SJSA1 (cell line): ENCODE results near the gene ADAM30. TPM values are rescaled to one million over a fixed set of nuclear protein-coding genes. Genes with fewer than 3 reads are reported as not detected.
A peak's percentile ranks its signal among the peaks of the same experiment; 100 is the strongest.
"Not testable (repeated sequence)": the region's sequence is repeated elsewhere in the genome, so short reads cannot be mapped to it uniquely, and the experiment has no call there.

Experiments used
- DNase-seq, 2 experiments: peaks; one replicate each; pipeline ENCODE4 v3.0.0-alpha.2; 2015 to 2020; ENCODE audit warnings: low spot score in 2 of 2, low read depth in 1 of 2
- H3K27ac ChIP-seq: fragments of 250-450 bp; sonication (Bioruptor Pico); 2 replicates; pipeline ENCODE4 v1.5.1; 2020; ENCODE audit warnings: mild to moderate bottlenecking, moderate library complexity
- H3K27me3 ChIP-seq: fragments of 250-450 bp; sonication (Bioruptor Pico); replicated peaks from 2 replicates; pipeline ENCODE4 v1.5.1; 2020; ENCODE audit warnings: mild to moderate bottlenecking, moderate library complexity
- H3K36me3 ChIP-seq: fragments of 250-450 bp; sonication (Bioruptor Pico); 2 replicates; pipeline ENCODE4 v1.5.1; 2020; ENCODE audit warnings: mild to moderate bottlenecking
- H3K4me1 ChIP-seq: fragments of 250-450 bp; sonication (Bioruptor Pico); replicated peaks from 2 replicates; pipeline ENCODE4 v1.6.1; 2021; ENCODE audit warnings: mild to moderate bottlenecking
- H3K4me3 ChIP-seq: fragments of 250-450 bp; sonication (Bioruptor Pico); 2 replicates; pipeline ENCODE4 v1.5.1; 2020; ENCODE audit warnings: mild to moderate bottlenecking
- H3K9me3 ChIP-seq: fragments of 250-450 bp; sonication (Bioruptor Pico); replicated peaks from 2 replicates; pipeline ENCODE4 v1.5.1; 2020; ENCODE audit warnings: mild to moderate bottlenecking
- total RNA-seq: library from RNA; depleted of rRNA; stranded (reverse); fragments of >200 nt; shearing (Covaris generic); gene quantifications from 2 replicates; pipeline ENCODE4 v1.2.3, GENCODE V29; 2014

ADAM30 gene
- total RNA-seq, 1 experiment from 2014 or later = not detected

- peaks cover 10% of the 10 kb centered on the region for H3K4me1 ChIP-seq
- no peak overlapping the region for H3K27ac ChIP-seq
- H3K36me3 ChIP-seq = no peaks in the 10 kb centered on the region
- DNase-seq = no peak
- H3K9me3 ChIP-seq = no peaks in the 10 kb centered on the region; the same call in 1 of the 2 replicates
- no peak overlapping the region for H3K4me3 ChIP-seq
- no peaks in the 10 kb centered on the region for H3K27me3 ChIP-seq
Observed at GRCh38 chr1:119878171-119878570, 18.1 kb downstream of the ADAM30 start.

- Histone ChIP-seq H3K36me3 (no peaks in the 10 kb centered on the region), H3K27me3 (no peaks in the 10 kb centered on the region), H3K4me3 (no peak overlapping the region), H3K27ac (no peak overlapping the region), H3K4me1 (peaks cover 20% of the 10 kb centered on the region), H3K9me3 (no peaks in the 10 kb centered on the region; the same call in 1 of the 2 replicates)
- no peak for DNase-seq
Observed at GRCh38 chr1:119874186-119874585, 22.1 kb downstream of the ADAM30 start.

- no peaks in the 10 kb centered on the region for H3K36me3 ChIP-seq
- peaks cover 20% of the 10 kb centered on the region for H3K4me1 ChIP-seq
- no peak overlapping the region for H3K27ac ChIP-seq
- DNase-seq = peak in 1 of 2 experiments; percentile 50
- no peaks in the 10 kb centered on the region for H3K27me3 ChIP-seq
- H3K9me3 ChIP-seq = no peaks in the 10 kb centered on the region; the same call in 1 of the 2 replicates
- no peak overlapping the region for H3K4me3 ChIP-seq
Observed at GRCh38 chr1:119873135-119874015, 22.9 kb downstream of the ADAM30 start.

GRCh38 chr1:119871881-119872280 is 24.4 kb downstream of the ADAM30 start:
- Histone ChIP-seq H3K4me1 (peaks cover 20% of the 10 kb centered on the region), H3K9me3 (no peaks in the 10 kb centered on the region; the same call in 1 of the 2 replicates), H3K4me3 (no peak overlapping the region), H3K36me3 (no peaks in the 10 kb centered on the region), H3K27me3 (no peaks in the 10 kb centered on the region), H3K27ac (no peak overlapping the region)
- no peak for DNase-seq

GRCh38 chr1:119870917-119871596 is 25.3 kb downstream of the ADAM30 start:
- peak; percentile 66 to 88 for DNase-seq

GRCh38 chr1:119869995-119870394 is 26.3 kb downstream of the ADAM30 start:
- Histone ChIP-seq H3K4me1 (peaks cover 25% of the 10 kb centered on the region), H3K36me3 (no peaks in the 10 kb centered on the region), H3K27me3 (no peaks in the 10 kb centered on the region), H3K4me3 (no peak overlapping the region), H3K27ac (no peak overlapping the region), H3K9me3 (no peaks in the 10 kb centered on the region; the same call in 1 of the 2 replicates)
- DNase-seq = no peak

More at GRCh38 chr1:119870917-119871596, 25.3 kb downstream of the ADAM30 start:
- Histone ChIP-seq H3K27ac (no peak overlapping the region), H3K36me3 (no peaks in the 10 kb centered on the region), H3K9me3 (no peaks in the 10 kb centered on the region; the same call in 1 of the 2 replicates), H3K4me1 (peaks cover 20% of the 10 kb centered on the region), H3K27me3 (no peaks in the 10 kb centered on the region), H3K4me3 (no peak overlapping the region)

- Histone ChIP-seq H3K4me1 (peaks cover 15% of the 10 kb centered on the region), H3K36me3 (no peaks in the 10 kb centered on the region), H3K4me3 (no peak overlapping the region), H3K27ac (no peak overlapping the region), H3K27me3 (no peaks in the 10 kb centered on the region), H3K9me3 (no peaks in the 10 kb centered on the region)
- DNase-seq = no peak
Observed at GRCh38 chr1:119868176-119868575, 28.1 kb downstream of the ADAM30 start.

GRCh38 chr1:119866451-119866850 is 29.9 kb downstream of the ADAM30 start:
- no peak overlapping the region for H3K27ac ChIP-seq
- no peaks in the 10 kb centered on the region for H3K36me3 ChIP-seq
- DNase-seq = no peak
- no peak overlapping the region for H3K4me3 ChIP-seq
- H3K27me3 ChIP-seq = no peaks in the 10 kb centered on the region
- peaks cover 12% of the 10 kb centered on the region for H3K4me1 ChIP-seq
- H3K9me3 ChIP-seq = no peaks in the 10 kb centered on the region

GRCh38 chr1:119865627-119866026 is 30.7 kb downstream of the ADAM30 start:
- H3K4me3 ChIP-seq = no peak overlapping the region
- no peaks in the 10 kb centered on the region for H3K36me3 ChIP-seq
- H3K9me3 ChIP-seq = no peaks in the 10 kb centered on the region
- no peak overlapping the region for H3K27ac ChIP-seq
- H3K27me3 ChIP-seq = no peaks in the 10 kb centered on the region
- DNase-seq = peak in 1 of 2 experiments; percentile 33
- peaks cover 5% of the 10 kb centered on the region; the same call in 1 of the 2 replicates for H3K4me1 ChIP-seq

- H3K4me3 ChIP-seq = no peak overlapping the region
- H3K27me3 ChIP-seq = no peaks in the 10 kb centered on the region
- H3K27ac ChIP-seq = no peak overlapping the region
- peaks cover 15% of the 10 kb centered on the region for H3K4me1 ChIP-seq
- no peak for DNase-seq
- H3K36me3 ChIP-seq = no peaks in the 10 kb centered on the region
- H3K9me3 ChIP-seq = no peaks in the 10 kb centered on the region
Observed at GRCh38 chr1:119862276-119862675, 34.0 kb downstream of the ADAM30 start.

- H3K27me3 ChIP-seq = no peaks in the 10 kb centered on the region
- no peaks in the 10 kb centered on the region for H3K9me3 ChIP-seq
- H3K4me1 ChIP-seq = peaks cover 15% of the 10 kb centered on the region
- H3K36me3 ChIP-seq = no peaks in the 10 kb centered on the region
- no peak overlapping the region for H3K4me3 ChIP-seq
- H3K27ac ChIP-seq = no peak overlapping the region
- DNase-seq = no peak
Observed at GRCh38 chr1:119861547-119861946, 34.8 kb downstream of the ADAM30 start.

- Histone ChIP-seq H3K36me3 (no peaks in the 10 kb centered on the region), H3K4me1 (peaks cover 10% of the 10 kb centered on the region), H3K4me3 (no peak overlapping the region), H3K9me3 (no peaks in the 10 kb centered on the region), H3K27me3 (no peaks in the 10 kb centered on the region), H3K27ac (0 out of 2 replicates have a peak overlapping the region, but pooled peaks have one; percentile 28)
- peak in 1 of 2 experiments; percentile 51 for DNase-seq
Observed at GRCh38 chr1:119859647-119860046, 36.7 kb downstream of the ADAM30 start.

- not testable (repeated sequence) for DNase-seq, H3K9me3 ChIP-seq, H3K27me3 ChIP-seq, H3K4me3 ChIP-seq, H3K36me3 ChIP-seq
- H3K4me1 ChIP-seq = peaks cover 10% of the 10 kb centered on the region
- H3K27ac ChIP-seq = 0 out of 2 replicates have a peak overlapping the region, but pooled peaks have one; percentile 28
Observed at GRCh38 chr1:119858556-119859214, 37.6 kb downstream of the ADAM30 start.
